Measurements from ENCODE around the gene DGKG. TPM values are rescaled to one million over a fixed set of nuclear protein-coding genes. Genes with fewer than 3 reads are reported as not detected.

DGKG gene
- total and polyA plus RNA-seq, 10 of the 15 experiments (the other 5 are each of a cell fraction or from before 2014, with no cell fraction given), result 0.39 to 6.2 (median 4.7) TPM

GRCh38 chr3:186381424-186382216 is 19.6 kb upstream of the DGKG start:
- H3K4me2 ChIP-seq (ENCODE audit: control insufficient read depth, insufficient read depth), result no peak overlapping the region
- in situ Hi-C loops (cut with MboI), result no loop called here
- DNase-seq (ENCODE audit: low read depth, low spot score) (no peak), FAIRE-seq (no peak), ATAC-seq (no peak)
- intact Hi-C loops (cut with micrococcal nuclease; ENCODE audit: unreplicated experiment), result no loop called here
- CTCF ChIA-PET, result interaction anchor here (1.0 to 1.1 kb wide), 3 partner anchors 42 to 235 kb away, joined by 3 read pairs; no protein-coding TSS in a partner anchor
- peaks cover 6% of the 10 kb centered on the region; the same call in 1 of the 2 replicates for H3K4me1 ChIP-seq (ENCODE audit: control insufficient read depth, insufficient read depth, low read length)
- no peak overlapping the region for H3K4me3 ChIP-seq
- 60% methylated on average over 10 of the region's 10 CpGs for WGBS (ENCODE audit: insufficient coverage, insufficient replicate concordance, low lambda C conversion rate, missing lambda C conversion rate)
- POLR2A ChIA-PET, result no interaction called here
- no peak for TF ChIP-seq PAX8 (IDR thresholded peaks at IDR 0.05)
- no peak overlapping the region for H3K27ac ChIP-seq (ENCODE audit: control insufficient read depth, insufficient read depth)
- no peak overlapping the region for H3K9ac ChIP-seq (ENCODE audit: control insufficient read depth, insufficient read depth, low read length)
- no TSS peak for BruUV-seq (replicated peaks)
- SMC1A ChIA-PET (ENCODE audit: uncharacterized antibody, unreplicated experiment), result interaction anchor here (0.5 to 2.7 kb wide), 9 partner anchors 11 to 428 kb away, joined by 3 to 8 read pairs (median 4); no protein-coding TSS in a partner anchor
- RAD21 ChIA-PET (ENCODE audit: unreplicated experiment), result interaction anchor here (1.5 kb wide), 1 partner anchor 158 kb away, joined by 4 read pairs; no protein-coding TSS in a partner anchor
- no peaks in the 10 kb centered on the region; the same call in 2 of the 3 replicates for H3K9me3 ChIP-seq (replicated peaks; ENCODE audit: control insufficient read depth, insufficient read depth, low read length)
- H4K20me1 ChIP-seq (ENCODE audit: control insufficient read depth, insufficient read depth), result no peaks in the 10 kb centered on the region
- H3K27me3 ChIP-seq (replicated peaks in 1 of 2; ENCODE audit: control insufficient read depth in 2 of 2, insufficient read depth in 2 of 2, low read length in 1 of 2), result no peaks in the 10 kb centered on the region
- H3K36me3 ChIP-seq (ENCODE audit: control insufficient read depth in 2 of 2, insufficient read depth in 2 of 2, low read length in 1 of 2), result no peaks in the 10 kb centered on the region
- no peak overlapping the region for H2AFZ ChIP-seq (ENCODE audit: control insufficient read depth, low read depth, low read length)
- H3K79me2 ChIP-seq (ENCODE audit: control insufficient read depth, insufficient read depth, low read length), result no peaks in the 10 kb centered on the region

- ATAC-seq (no peak), FAIRE-seq (no peak), DNase-seq (ENCODE audit: low read depth, low spot score) (no peak)
- H3K27me3 ChIP-seq (replicated peaks in 1 of 2; ENCODE audit: control insufficient read depth in 2 of 2, insufficient read depth in 2 of 2, low read length in 1 of 2), result no peaks in the 10 kb centered on the region
- peaks cover 3% of the 10 kb centered on the region; the same call in 1 of the 2 replicates for H3K4me1 ChIP-seq (ENCODE audit: control insufficient read depth, insufficient read depth, low read length)
- no peak overlapping the region for H3K27ac ChIP-seq (ENCODE audit: control insufficient read depth, insufficient read depth)
- H3K4me3 ChIP-seq, result no peak overlapping the region
- intact Hi-C loops (cut with micrococcal nuclease; ENCODE audit: unreplicated experiment), result no loop called here
- TF ChIP-seq RELA (IDR thresholded peaks at IDR 0.05; ENCODE audit: borderline replicate concordance, partially characterized antibody) (no peak), CUX1 (IDR thresholded peaks at IDR 0.05; ENCODE audit: insufficient replicate concordance, low read depth, low read length) (no peak), CEBPZ (IDR thresholded peaks at IDR 0.05; ENCODE audit: low read depth, low read length) (no peak)
- H3K79me2 ChIP-seq (ENCODE audit: control insufficient read depth, insufficient read depth, low read length), result no peaks in the 10 kb centered on the region
- no TSS peak for BruUV-seq (replicated peaks)
- CTCF ChIA-PET, result interaction anchor here (1.1 kb wide), 1 partner anchor 43 kb away, joined by 3 read pairs; no protein-coding TSS in a partner anchor
- no peaks in the 10 kb centered on the region for H4K20me1 ChIP-seq (ENCODE audit: control insufficient read depth, insufficient read depth)
- 51% methylated on average over 8 of the region's 8 CpGs for WGBS (ENCODE audit: insufficient coverage, insufficient replicate concordance, low lambda C conversion rate, missing lambda C conversion rate)
- H2AFZ ChIP-seq (ENCODE audit: control insufficient read depth, low read depth, low read length), result no peak overlapping the region
- no peak overlapping the region for H3K4me2 ChIP-seq (ENCODE audit: control insufficient read depth, insufficient read depth)
- POLR2A ChIA-PET, result no interaction called here
- H3K9ac ChIP-seq (ENCODE audit: control insufficient read depth, insufficient read depth, low read length), result no peak overlapping the region
- SMC1A ChIA-PET (ENCODE audit: uncharacterized antibody, unreplicated experiment), result interaction anchor here (1.3 to 2.7 kb wide), 2 partner anchors 51 to 159 kb away, joined by 4 to 8 read pairs; no protein-coding TSS in a partner anchor
- in situ Hi-C loops (cut with MboI), result no loop called here
- no peaks in the 10 kb centered on the region; the same call in 2 of the 3 replicates for H3K9me3 ChIP-seq (replicated peaks; ENCODE audit: control insufficient read depth, insufficient read depth, low read length)
- RAD21 ChIA-PET (ENCODE audit: unreplicated experiment), result no interaction called here
- H3K36me3 ChIP-seq (ENCODE audit: control insufficient read depth in 2 of 2, insufficient read depth in 2 of 2, low read length in 1 of 2), result no peaks in the 10 kb centered on the region
Observed at GRCh38 chr3:186380622-186381380, 18.8 kb upstream of the DGKG start.
